C4-2B (cell line): ENCODE data around the gene IL11.

Experiments
- CTCF ChIP-seq: fragments of 450-650 bp; conservative IDR thresholded peaks from 2 replicates; pipeline ENCODE4 v1.5.1; 2017; ENCODE audit warnings: mild to moderate bottlenecking
- ZFX ChIP-seq: fragments of 450-650 bp; IDR thresholded peaks from 2 replicates; pipeline ENCODE4 v1.6.1; 2017

GRCh38 chr19:55355213-55355821, 14.9 kb downstream of the IL11 start:
- TF ChIP-seq CTCF (no peak), ZFX (no peak)
